Type B pancreatic cell (in vitro differentiated cells): ENCODE data around the gene KLF15. TPM values are rescaled to one million over a fixed set of nuclear protein-coding genes. Genes with fewer than 3 reads are reported as not detected.

ENCODE experiments used
- DNase-seq: peaks from one replicate; pipeline ENCODE4 v3.0.0; 2021; ENCODE audit warnings: mixed read lengths; ENCODE audit not compliant: unreplicated experiment; ENCODE audit errors: extremely low spot score
- H3K27ac Mint-ChIP-seq: 2 replicates; pipeline ENCODE4 v1.8.0; 2021; ENCODE audit warnings: mild to moderate bottlenecking, mixed read lengths
- H3K27me3 Mint-ChIP-seq: 2 replicates; pipeline ENCODE4 v1.8.0; 2021; ENCODE audit warnings: mixed read lengths
- H3K36me3 Mint-ChIP-seq: 2 replicates; pipeline ENCODE4 v1.8.0; 2021; ENCODE audit warnings: mixed read lengths
- H3K4me1 Mint-ChIP-seq: one replicate; pipeline ENCODE4 v1.8.0; 2021; ENCODE audit warnings: mixed read lengths; ENCODE audit not compliant: unreplicated experiment
- H3K4me3 Mint-ChIP-seq: 2 replicates; pipeline ENCODE4 v1.8.0; 2021; ENCODE audit warnings: mild to moderate bottlenecking, mixed read lengths
- H3K9me3 Mint-ChIP-seq: 2 replicates; pipeline ENCODE4 v1.8.0; 2021; ENCODE audit warnings: mixed read lengths
- CTCF ChIP-seq: fragments of 200-600 bp; sonication (generic); conservative IDR thresholded peaks from 2 replicates; pipeline ENCODE4 v1.5.0; 2021; ENCODE audit warnings: antibody characterized with exemption, mild to moderate bottlenecking
- total RNA-seq: library from RNA; stranded (reverse); gene quantifications from 2 replicates; pipeline ENCODE4 v1.2.1, GENCODE V29; 2021; ENCODE audit warnings: low replicate concordance

Gene KLF15
- total RNA-seq, 1 donor from 2014 or later: 7.9 TPM

- Mint-ChIP-seq H3K4me1 (peaks cover 6% of the 10 kb centered on the region), H3K36me3 (no peaks in the 10 kb centered on the region), H3K9me3 (peaks cover 7% of the 10 kb centered on the region), H3K27me3 (peaks cover 36% of the 10 kb centered on the region), H3K4me3 (no peak overlapping the region), H3K27ac (no peak overlapping the region)
- TF ChIP-seq CTCF: no peak
- DNase-seq: no peak
Observed at GRCh38 chr3:126395846-126396513, 38.8 kb upstream of the KLF15 start.

- H3K9me3 Mint-ChIP-seq: peaks cover 7% of the 10 kb centered on the region
- no peaks in the 10 kb centered on the region for H3K36me3 Mint-ChIP-seq
- H3K27me3 Mint-ChIP-seq: peaks cover 39% of the 10 kb centered on the region
- peak overlapping the region; percentile 16 for H3K27ac Mint-ChIP-seq
- TF ChIP-seq CTCF: peak; percentile 45
- peaks cover 6% of the 10 kb centered on the region for H3K4me1 Mint-ChIP-seq
- no peak for DNase-seq
- H3K4me3 Mint-ChIP-seq: peak overlapping the region; percentile 70
Observed at GRCh38 chr3:126394977-126395321, 37.7 kb upstream of the KLF15 start.

DNA sequence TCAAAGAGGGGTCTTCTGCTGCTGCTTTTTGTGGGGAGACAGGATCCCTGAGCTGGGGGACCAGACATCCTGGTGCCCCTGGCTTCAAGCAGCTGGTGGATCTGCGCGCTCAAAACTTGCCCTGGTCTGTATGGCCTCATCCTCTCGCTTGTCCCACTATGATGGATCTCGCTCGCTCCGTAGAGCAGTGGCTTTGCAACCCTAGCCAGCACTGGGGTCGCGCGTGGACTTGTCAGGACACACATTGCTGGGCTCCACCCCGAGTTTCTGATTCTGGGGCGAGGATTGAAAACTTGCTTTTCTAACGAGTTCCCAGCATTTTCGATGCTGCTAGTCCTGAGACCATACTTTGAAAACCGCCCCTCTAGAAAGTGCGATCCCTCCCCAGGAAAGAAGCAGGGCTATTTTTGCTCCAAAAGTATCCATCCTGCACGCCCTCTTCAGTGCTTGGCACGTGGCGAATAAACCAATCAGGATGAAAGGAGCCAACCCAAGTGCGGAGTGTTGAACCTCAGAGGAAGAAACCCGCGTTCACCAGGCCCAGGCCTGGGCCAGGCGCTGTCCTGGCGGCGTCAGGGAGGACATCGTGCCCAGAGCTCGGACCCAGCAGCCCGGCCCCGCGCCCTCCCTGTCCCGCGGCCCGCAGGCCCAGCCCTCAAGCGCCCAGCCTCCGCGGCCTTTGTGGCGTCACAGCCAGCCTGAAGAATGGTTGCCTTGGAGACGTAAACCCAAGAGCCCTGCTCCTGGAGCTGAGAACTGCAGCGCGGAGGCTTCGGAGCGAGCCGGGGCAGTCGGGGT, 37.2 kb upstream of the KLF15 start, which contains the start of gene CFAP100:
Gene CFAP100, plus strand, starts transcription at position 731 of the 798 bp plus-strand sequence. CDS start 1,092 bp downstream, outside the sequence.
- Mint-ChIP-seq H3K4me1 (peaks cover 5% of the 10 kb centered on the region), H3K27me3 (peaks cover 44% of the 10 kb centered on the region), H3K27ac (peak within 1 kb of the TSS; percentile 16), H3K36me3 (no peaks in the 10 kb centered on the region), H3K9me3 (peaks cover 5% of the 10 kb centered on the region), H3K4me3 (peak within 1 kb of the TSS; percentile 70)
- no peak for TF ChIP-seq CTCF
- no peak for DNase-seq

- Mint-ChIP-seq H3K27ac (no peak overlapping the region), H3K4me3 (no peak overlapping the region), H3K4me1 (no peaks in the 10 kb centered on the region), H3K27me3 (peaks cover 44% of the 10 kb centered on the region), H3K9me3 (no peaks in the 10 kb centered on the region), H3K36me3 (no peaks in the 10 kb centered on the region)
- no peak for DNase-seq
- no peak for TF ChIP-seq CTCF
Observed at GRCh38 chr3:126393563-126393962, 36.4 kb upstream of the KLF15 start.

DNA sequence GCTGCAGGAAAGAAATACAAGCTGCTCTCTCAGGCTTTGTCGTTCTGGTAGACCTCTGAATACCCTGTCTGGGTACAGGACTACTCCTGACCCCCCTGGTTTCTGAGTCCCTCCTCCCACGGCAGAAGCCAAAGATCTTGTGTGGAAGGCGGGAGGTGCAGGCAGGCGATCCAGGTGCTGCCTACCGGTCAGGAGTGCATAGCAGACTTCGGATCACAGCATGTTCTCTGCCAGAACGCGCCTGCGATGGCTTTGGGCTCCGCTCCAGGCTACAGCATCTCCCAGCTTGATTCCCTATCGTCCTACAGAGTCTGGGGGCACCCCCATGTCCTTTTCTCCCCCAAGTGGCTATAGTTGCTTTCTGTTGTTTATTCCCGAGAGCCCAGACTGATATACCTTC, 35.0 kb upstream of the KLF15 start:
- no peak overlapping the region for H3K4me3 Mint-ChIP-seq
- no peaks in the 10 kb centered on the region for H3K9me3 Mint-ChIP-seq
- H3K27me3 Mint-ChIP-seq: peaks cover 44% of the 10 kb centered on the region
- no peaks in the 10 kb centered on the region for H3K4me1 Mint-ChIP-seq
- TF ChIP-seq CTCF: no peak
- no peak for DNase-seq
- H3K27ac Mint-ChIP-seq: no peak overlapping the region
- H3K36me3 Mint-ChIP-seq: no peaks in the 10 kb centered on the region
